ENCODE measurements around the gene PRSS57.
"Not testable (repeated sequence)": the region's sequence is repeated elsewhere in the genome, so short reads cannot be mapped to it uniquely, and the experiment has no call there.

The PRSS57 gene

GRCh38 chr19:695352-695949, at the start of gene PRSS57:
Gene PRSS57 (minus strand): TSS chr19:695452. CDS start chr19:695430, 22 bp downstream.
- FAIRE-seq = no peak
- no peak for DNase-seq (ENCODE audit: low spot score)

- DNase-seq (ENCODE audit: low spot score) (no peak), FAIRE-seq (no peak)
Measured at GRCh38 chr19:743168-743687, 48.0 kb upstream of the PRSS57 start.

- no peak for FAIRE-seq
- no peak for DNase-seq (ENCODE audit: low spot score)
Measured at GRCh38 chr19:742540-743075, 47.4 kb upstream of the PRSS57 start.

GRCh38 chr19:741506-742131, 46.4 kb upstream of the PRSS57 start:
- DNase-seq (ENCODE audit: low spot score) (no peak), FAIRE-seq (no peak)

GRCh38 chr19:740816-741505, 45.7 kb upstream of the PRSS57 start:
- not testable (repeated sequence) for FAIRE-seq; DNase-seq (ENCODE audit: low spot score)

GRCh38 chr19:739998-740715, 44.9 kb upstream of the PRSS57 start:
- no peak for FAIRE-seq
- DNase-seq (ENCODE audit: low spot score) = no peak

- DNase-seq (ENCODE audit: low spot score) = no peak
- FAIRE-seq = no peak
Measured at GRCh38 chr19:738509-739128, 43.4 kb upstream of the PRSS57 start.

GRCh38 chr19:737591-738093, 42.4 kb upstream of the PRSS57 start:
- DNase-seq (ENCODE audit: low spot score) (no peak), FAIRE-seq (no peak)

- no peak for DNase-seq (ENCODE audit: low spot score)
- no peak for FAIRE-seq
Measured at GRCh38 chr19:736125-736524, 40.9 kb upstream of the PRSS57 start.

- DNase-seq (ENCODE audit: low spot score) (peak; percentile 54), FAIRE-seq (peak; percentile 79)
Measured at GRCh38 chr19:734716-735115, 39.5 kb upstream of the PRSS57 start.

- FAIRE-seq (no peak), DNase-seq (ENCODE audit: low spot score) (no peak)
Measured at GRCh38 chr19:732148-733069, 37.2 kb upstream of the PRSS57 start.

GRCh38 chr19:731000-731399, 35.7 kb upstream of the PRSS57 start:
- FAIRE-seq = no peak
- no peak for DNase-seq (ENCODE audit: low spot score)

GRCh38 chr19:729965-730668, 34.9 kb upstream of the PRSS57 start:
- DNase-seq (ENCODE audit: low spot score) (no peak), FAIRE-seq (no peak)

GRCh38 chr19:729564-729963, 34.3 kb upstream of the PRSS57 start:
- FAIRE-seq; DNase-seq (ENCODE audit: low spot score): not testable (repeated sequence)

GRCh38 chr19:728011-728410, 32.8 kb upstream of the PRSS57 start:
- no peak for DNase-seq (ENCODE audit: low spot score)
- FAIRE-seq = no peak

GRCh38 chr19:726993-727956, 32.0 kb upstream of the PRSS57 start:
- FAIRE-seq (no peak), DNase-seq (ENCODE audit: low spot score) (no peak)

- DNase-seq (ENCODE audit: low spot score) (no peak), FAIRE-seq (no peak)
Measured at GRCh38 chr19:725461-726089, 30.3 kb upstream of the PRSS57 start.

GRCh38 chr19:723714-724113, 28.5 kb upstream of the PRSS57 start:
- DNase-seq (ENCODE audit: low spot score) = no peak
- FAIRE-seq = no peak

Measured in RCC 7860 (cell line).